Activated CD8-positive, alpha-beta T cell treated with anti-CD3 and anti-CD28 coated beads for 36 hours (primary cell): ENCODE results near the gene TRAPPC5. TPM values are rescaled to one million over a fixed set of nuclear protein-coding genes. Genes with fewer than 3 reads are reported as not detected.

Experiments used
- ATAC-seq: fragments of 200-7000 bp; cut with Tn5 transposase; one replicate; pipeline ENCODE4 v1.10.0; 2021; ENCODE audit warnings: mild to moderate bottlenecking, moderate library complexity
- CTCF ChIA-PET: fragments of 350-600 bp; sonication (Branson Sonifier 250); formaldehyde crosslinking; loops from one replicate; lab custom pipeline; 2021; ENCODE audit warnings: antibody characterized with exemption; lab: Charles Lee
- POLR2A ChIA-PET: fragments of 350-600 bp; sonication (Branson Sonifier 250); formaldehyde crosslinking; loops from one replicate; lab custom pipeline; 2021; ENCODE audit warnings: antibody characterized with exemption; lab: Charles Lee
- DNase-seq: peaks from one replicate; pipeline ENCODE4 v3.0.0-alpha.2; 2020
- H3K27ac Mint-ChIP-seq: one replicate; pipeline ENCODE4 v1.8.0; 2021; ENCODE audit warnings: mild to moderate bottlenecking, mixed read lengths
- H3K27me3 Mint-ChIP-seq: one replicate; pipeline ENCODE4 v1.8.0; 2021; ENCODE audit warnings: mixed read lengths
- H3K36me3 Mint-ChIP-seq: one replicate; pipeline ENCODE4 v1.8.0; 2021; ENCODE audit warnings: low read depth, mixed read lengths
- H3K4me1 Mint-ChIP-seq: one replicate; pipeline ENCODE4 v1.8.0; 2021; ENCODE audit warnings: low read depth, mixed read lengths
- H3K4me3 Mint-ChIP-seq: one replicate; pipeline ENCODE4 v1.8.0; 2021; ENCODE audit warnings: mild to moderate bottlenecking, moderate library complexity, mixed read lengths
- H3K9me3 Mint-ChIP-seq: one replicate; pipeline ENCODE4 v1.8.0; 2021; ENCODE audit warnings: mixed read lengths
- CTCF ChIP-seq: fragments of 200-600 bp; IDR thresholded peaks from one replicate; pipeline ENCODE4 v1.8.0; 2022; ENCODE audit warnings: antibody characterized with exemption, mild to moderate bottlenecking
- intact Hi-C: fragments of 100-400 bp; cut with micrococcal nuclease; formaldehyde crosslinking; loops from one replicate; pipeline ENCODE4 v1.10.0; 2022
- total RNA-seq, 2 experiments: library from RNA; stranded (reverse); gene quantifications; one replicate each; pipeline ENCODE4 v1.2.3, GENCODE V29; 2021

Gene TRAPPC5
- total RNA-seq, 2 experiments from 2014 or later = 85.0 to 85.9 TPM

- H3K4me3 Mint-ChIP-seq = peak overlapping the region; percentile 61
- no peaks in the 10 kb centered on the region for H3K36me3 Mint-ChIP-seq
- DNase-seq (no peak), ATAC-seq (no peak)
- no peak for TF ChIP-seq CTCF
- H3K27ac Mint-ChIP-seq = peak overlapping the region; percentile 62
- ChIA-PET CTCF (interaction anchor here (0.8 to 5.0 kb wide), 4 partner anchors 18 to 231 kb away, joined by 3 to 28 read pairs (median 6); partner anchors contain the start of gene TRAPPC5), POLR2A (interaction anchor here (0.9 to 1.6 kb wide), 6 partner anchors 8 to 102 kb away, joined by 3 to 4 read pairs (median 3); partner anchors contain the start of gene TRAPPC5)
- peaks cover 23% of the 10 kb centered on the region for H3K4me1 Mint-ChIP-seq
- intact Hi-C loops = no loop called here
- no peaks in the 10 kb centered on the region for H3K9me3 Mint-ChIP-seq
- peaks cover 8% of the 10 kb centered on the region for H3K27me3 Mint-ChIP-seq
These were observed 18.4 kb downstream of the TRAPPC5 start for GRCh38 chr19:7699003-7699402.

GRCh38 chr19:7699417-7700401 is 19.1 kb downstream of the TRAPPC5 start:
- no peak for TF ChIP-seq CTCF
- POLR2A ChIA-PET = interaction anchor here (0.9 to 1.6 kb wide), 6 partner anchors 9 to 101 kb away, joined by 3 to 4 read pairs (median 3); partner anchors contain the start of gene TRAPPC5
- CTCF ChIA-PET = interaction anchor here (0.8 to 5.0 kb wide), 3 partner anchors 19 to 232 kb away, joined by 3 to 28 read pairs (median 4); partner anchors contain the start of gene TRAPPC5
- intact Hi-C loops = loop anchor here (10.0 kb wide), 1 partner anchor 75 kb away; no protein-coding TSS in a partner anchor
- Mint-ChIP-seq H3K4me1 (peaks cover 28% of the 10 kb centered on the region), H3K4me3 (peak overlapping the region; percentile 61), H3K9me3 (no peaks in the 10 kb centered on the region), H3K27me3 (peaks cover 8% of the 10 kb centered on the region), H3K27ac (peak overlapping the region; percentile 83), H3K36me3 (no peaks in the 10 kb centered on the region)
- peak; percentile 74 for ATAC-seq
- peak; percentile 83 for DNase-seq

DNA sequence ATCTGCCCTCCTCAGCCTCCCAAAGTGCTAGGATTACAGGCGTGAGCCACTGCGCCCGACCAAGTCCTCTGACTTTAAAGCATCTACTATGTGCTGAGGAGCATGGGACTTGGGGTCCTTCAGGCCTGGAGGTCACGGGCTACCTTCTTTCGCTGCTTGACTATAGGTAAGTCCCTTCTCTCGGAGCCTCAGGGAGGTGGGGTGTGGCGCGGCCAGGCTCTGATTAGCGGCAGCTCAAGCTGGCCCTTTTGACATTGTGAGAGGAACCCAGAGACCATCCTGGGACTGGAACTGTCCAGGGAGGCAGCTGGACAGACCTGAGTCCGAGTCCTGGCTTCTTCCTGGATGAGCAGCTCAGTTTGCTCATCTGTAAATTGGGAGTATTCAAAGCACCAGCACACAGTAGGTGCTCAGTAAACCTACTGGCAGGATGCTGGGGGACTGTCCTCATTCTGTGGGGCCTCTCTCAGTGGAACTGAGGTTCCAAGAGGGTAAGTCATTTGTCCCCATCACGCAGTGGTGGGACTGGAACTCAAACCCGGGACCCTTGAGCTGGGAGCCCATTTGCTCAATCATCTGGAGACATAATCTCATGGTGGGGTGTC is 20.5 kb downstream of the TRAPPC5 start:
- peaks cover 8% of the 10 kb centered on the region for H3K27me3 Mint-ChIP-seq
- ChIA-PET CTCF (interaction anchor here (0.6 kb wide), 1 partner anchor 133 kb away, joined by 3 read pairs; no protein-coding TSS in a partner anchor), POLR2A (interaction anchor here (0.8 kb wide), 1 partner anchor 108 kb away, joined by 3 read pairs; no protein-coding TSS in a partner anchor)
- H3K4me3 Mint-ChIP-seq = no peak overlapping the region
- DNase-seq = no peak
- intact Hi-C loops = loop anchor here (10.0 kb wide), 1 partner anchor 74 kb away; no protein-coding TSS in a partner anchor
- no peak for ATAC-seq
- TF ChIP-seq CTCF = no peak
- H3K9me3 Mint-ChIP-seq = no peaks in the 10 kb centered on the region
- peaks cover 40% of the 10 kb centered on the region for H3K4me1 Mint-ChIP-seq
- no peak overlapping the region for H3K27ac Mint-ChIP-seq
- H3K36me3 Mint-ChIP-seq = no peaks in the 10 kb centered on the region

DNA sequence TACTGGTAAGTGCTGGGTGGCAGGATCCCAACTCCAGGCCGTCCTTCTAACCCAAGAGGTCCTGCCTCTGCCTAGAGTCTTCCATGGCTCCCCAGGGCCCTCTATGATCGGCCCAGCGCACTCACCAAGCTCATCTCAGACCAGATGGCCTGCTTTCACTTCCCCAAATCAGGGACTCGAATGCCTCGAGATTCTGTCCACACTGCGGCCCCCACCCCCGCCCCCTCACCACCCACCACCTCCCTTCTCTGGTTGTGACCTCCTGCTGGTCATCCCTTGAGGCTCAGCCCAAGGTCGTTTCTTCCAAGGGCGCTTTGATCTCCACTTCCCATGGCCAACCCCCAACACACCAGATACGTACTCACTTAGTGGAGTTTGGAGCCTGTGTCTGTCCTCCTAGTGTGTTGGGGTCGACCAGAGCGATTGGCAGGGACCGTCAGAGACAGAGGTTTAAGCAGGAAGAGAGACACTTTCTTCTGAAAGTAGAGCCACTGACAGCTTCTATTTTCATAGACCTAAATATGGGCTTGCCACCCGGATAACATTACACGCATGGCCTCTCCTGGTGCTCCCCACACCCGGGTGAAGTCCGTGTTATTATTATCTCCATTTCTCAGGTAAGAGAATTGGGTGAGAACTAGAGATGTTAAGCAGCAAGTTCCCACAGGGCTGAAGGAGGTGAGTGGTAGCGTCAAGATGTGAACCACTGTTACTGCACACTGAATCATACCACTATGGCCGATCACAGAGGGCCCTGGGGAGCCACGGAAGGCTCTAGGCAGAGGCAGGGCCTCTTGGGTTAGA is 21.2 kb downstream of the TRAPPC5 start, which contains the start of gene FCER2:
TSS of gene FCER2 (minus strand) at position 478 of the 804 bp plus-strand sequence. CDS start 2,371 bp downstream, outside the sequence.
- CTCF ChIA-PET = interaction anchor here (0.6 to 1.5 kb wide), 2 partner anchors 21 to 134 kb away, joined by 3 to 6 read pairs; partner anchors contain the start of gene TRAPPC5
- intact Hi-C loops = loop anchor here (10.0 kb wide), 1 partner anchor 73 kb away; no protein-coding TSS in a partner anchor

More for the DNA sequence above, 21.2 kb downstream of the TRAPPC5 start, which contains the start of gene FCER2:
- POLR2A ChIA-PET = interaction anchor here (0.8 kb wide), 1 partner anchor 108 kb away, joined by 3 read pairs; no protein-coding TSS in a partner anchor
- no peak for ATAC-seq
- Mint-ChIP-seq H3K27me3 (peaks cover 6% of the 10 kb centered on the region), H3K4me3 (no peak within 1 kb of the TSS), H3K27ac (no peak within 1 kb of the TSS), H3K9me3 (no peaks in the 10 kb centered on the region), H3K36me3 (peaks cover 1% of the 10 kb centered on the region), H3K4me1 (peaks cover 47% of the 10 kb centered on the region)
- DNase-seq = no peak
- no peak for TF ChIP-seq CTCF
